KMS-11 (cell line): ENCODE measurements around the gene NCOA6.

Source experiments
- H2AFZ ChIP-seq: fragments of 200-600 bp; sonication (generic); 2 replicates; pipeline ENCODE4 v1.6.1; 2016; ENCODE audit warnings: antibody characterized with exemption, mixed run types, low read depth
- H3K27ac ChIP-seq: fragments of 200-600 bp; sonication (generic); 2 replicates; pipeline ENCODE4 v1.6.1; 2016; ENCODE audit warnings: mild to moderate bottlenecking, mixed run types
- H3K27me3 ChIP-seq: fragments of 200-600 bp; sonication (generic); 2 replicates; pipeline ENCODE4 v1.6.1; 2017; ENCODE audit warnings: mild to moderate bottlenecking, low read depth, mixed run types, moderate library complexity; ENCODE audit not compliant: insufficient read depth
- H3K36me3 ChIP-seq: fragments of 200-600 bp; sonication (generic); 2 replicates; pipeline ENCODE4 v1.6.1; 2017; ENCODE audit warnings: mild to moderate bottlenecking, mixed run types; ENCODE audit not compliant: insufficient read depth
- H3K4me1 ChIP-seq: fragments of 200-600 bp; sonication (generic); 2 replicates; pipeline ENCODE4 v1.6.1; 2016; ENCODE audit warnings: mild to moderate bottlenecking, low read depth, mixed run types; ENCODE audit not compliant: poor library complexity, severe bottlenecking
- H3K4me2 ChIP-seq: fragments of 200-600 bp; sonication (generic); 2 replicates; pipeline ENCODE4 v1.7.0; 2016; ENCODE audit warnings: mild to moderate bottlenecking, mixed run types
- H3K4me3 ChIP-seq: fragments of 200-600 bp; sonication (generic); IDR thresholded peaks from 2 replicates; pipeline ENCODE4 v1.6.1; 2017; ENCODE audit warnings: low read depth, low read length, mixed read lengths; ENCODE audit not compliant: insufficient read depth
- H3K79me2 ChIP-seq: fragments of 200-600 bp; sonication (generic); 2 replicates; pipeline ENCODE4 v1.6.1; 2016; ENCODE audit warnings: low read depth, mixed run types; ENCODE audit not compliant: insufficient read depth
- H3K9ac ChIP-seq: fragments of 200-600 bp; sonication (generic); 2 replicates; pipeline ENCODE4 v1.6.1; 2016; ENCODE audit warnings: mild to moderate bottlenecking, mixed run types
- H4K20me1 ChIP-seq: fragments of 200-600 bp; sonication (generic); 2 replicates; pipeline ENCODE4 v1.6.1; 2016; ENCODE audit warnings: mild to moderate bottlenecking, mixed run types; ENCODE audit not compliant: insufficient read depth
- TF ChIP-seq, protein P1 (sequence below): fragments of 200-600 bp; sonication (generic); conservative IDR thresholded peaks from 2 replicates; pipeline ENCODE4 v1.6.1; 2017; ENCODE audit warnings: low read depth, mild to moderate bottlenecking, antibody characterized with exemption, low read length, moderate library complexity, mixed read lengths

NCOA6 gene

DNA sequence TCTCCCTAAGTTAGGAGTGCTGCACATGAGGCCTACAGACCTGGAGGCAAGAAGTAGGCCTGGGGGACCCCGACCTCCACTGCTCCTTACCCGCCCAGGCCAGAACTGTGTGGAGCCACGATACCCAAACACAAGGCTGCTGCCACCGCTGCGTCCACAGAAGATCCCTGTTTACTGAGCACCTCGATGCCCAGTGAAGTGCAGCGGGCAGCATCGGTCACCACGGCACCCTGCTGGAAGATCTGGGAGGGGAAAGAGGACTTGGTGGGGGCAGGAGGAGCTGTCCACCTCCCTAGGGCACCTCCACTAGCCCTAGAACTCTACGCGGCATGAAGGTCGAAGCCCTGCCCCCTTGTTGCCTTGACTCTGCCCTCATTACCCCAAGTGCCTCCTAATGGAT lies 37.3 kb upstream of the NCOA6 start:
- Histone ChIP-seq H2AFZ (no peak overlapping the region), H3K27me3 (no peaks in the 10 kb centered on the region), H3K4me1 (no peaks in the 10 kb centered on the region), H3K4me3 (no peak overlapping the region), H3K4me2 (no peak overlapping the region), H3K27ac (no peak overlapping the region), H3K9ac (no peak overlapping the region), H4K20me1 (no peaks in the 10 kb centered on the region), H3K79me2 (no peaks in the 10 kb centered on the region), H3K36me3 (no peaks in the 10 kb centered on the region)
- TF ChIP-seq, protein P1, sequence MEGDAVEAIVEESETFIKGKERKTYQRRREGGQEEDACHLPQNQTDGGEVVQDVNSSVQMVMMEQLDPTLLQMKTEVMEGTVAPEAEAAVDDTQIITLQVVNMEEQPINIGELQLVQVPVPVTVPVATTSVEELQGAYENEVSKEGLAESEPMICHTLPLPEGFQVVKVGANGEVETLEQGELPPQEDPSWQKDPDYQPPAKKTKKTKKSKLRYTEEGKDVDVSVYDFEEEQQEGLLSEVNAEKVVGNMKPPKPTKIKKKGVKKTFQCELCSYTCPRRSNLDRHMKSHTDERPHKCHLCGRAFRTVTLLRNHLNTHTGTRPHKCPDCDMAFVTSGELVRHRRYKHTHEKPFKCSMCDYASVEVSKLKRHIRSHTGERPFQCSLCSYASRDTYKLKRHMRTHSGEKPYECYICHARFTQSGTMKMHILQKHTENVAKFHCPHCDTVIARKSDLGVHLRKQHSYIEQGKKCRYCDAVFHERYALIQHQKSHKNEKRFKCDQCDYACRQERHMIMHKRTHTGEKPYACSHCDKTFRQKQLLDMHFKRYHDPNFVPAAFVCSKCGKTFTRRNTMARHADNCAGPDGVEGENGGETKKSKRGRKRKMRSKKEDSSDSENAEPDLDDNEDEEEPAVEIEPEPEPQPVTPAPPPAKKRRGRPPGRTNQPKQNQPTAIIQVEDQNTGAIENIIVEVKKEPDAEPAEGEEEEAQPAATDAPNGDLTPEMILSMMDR: no peak

DNA sequence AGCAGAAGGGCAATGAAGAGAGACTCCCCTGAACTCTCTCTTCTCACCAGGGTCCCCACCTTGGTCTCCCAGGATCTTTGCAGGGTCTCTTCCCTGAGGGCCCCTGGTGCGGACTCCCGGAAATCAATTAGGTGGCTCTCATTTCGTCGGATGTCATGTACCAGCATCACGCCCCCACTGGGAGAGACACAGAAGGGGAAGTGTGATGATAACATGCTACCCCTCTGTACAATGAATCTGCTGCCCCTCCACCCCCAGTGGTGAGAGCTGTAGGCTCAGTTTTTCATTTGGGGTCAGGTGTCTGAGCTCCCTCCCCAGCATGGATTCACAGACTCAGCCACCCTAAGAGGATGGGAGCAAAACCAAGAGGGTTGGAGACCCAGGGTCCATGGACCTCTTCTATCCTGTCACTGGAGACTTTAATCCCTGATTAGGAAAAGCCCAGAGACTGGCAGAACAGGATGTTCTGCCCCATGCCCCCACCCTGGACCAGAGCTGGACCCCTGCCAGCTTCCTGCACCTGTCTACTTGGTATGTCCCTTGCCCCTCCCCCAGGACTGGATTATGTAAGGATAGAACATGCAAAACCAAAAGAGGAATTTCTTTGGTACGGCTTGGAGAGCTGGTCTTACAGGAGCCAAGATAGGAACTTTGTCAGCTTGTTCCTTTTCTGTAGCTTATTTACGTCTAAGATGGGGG lies 36.1 kb upstream of the NCOA6 start:
- Histone ChIP-seq H3K4me3 (no peak overlapping the region), H3K9ac (no peak overlapping the region), H3K27me3 (no peaks in the 10 kb centered on the region), H4K20me1 (no peaks in the 10 kb centered on the region), H2AFZ (no peak overlapping the region), H3K79me2 (no peaks in the 10 kb centered on the region), H3K36me3 (no peaks in the 10 kb centered on the region), H3K4me1 (no peaks in the 10 kb centered on the region), H3K4me2 (no peak overlapping the region), H3K27ac (no peak overlapping the region)
- TF ChIP-seq, protein P1: no peak

DNA sequence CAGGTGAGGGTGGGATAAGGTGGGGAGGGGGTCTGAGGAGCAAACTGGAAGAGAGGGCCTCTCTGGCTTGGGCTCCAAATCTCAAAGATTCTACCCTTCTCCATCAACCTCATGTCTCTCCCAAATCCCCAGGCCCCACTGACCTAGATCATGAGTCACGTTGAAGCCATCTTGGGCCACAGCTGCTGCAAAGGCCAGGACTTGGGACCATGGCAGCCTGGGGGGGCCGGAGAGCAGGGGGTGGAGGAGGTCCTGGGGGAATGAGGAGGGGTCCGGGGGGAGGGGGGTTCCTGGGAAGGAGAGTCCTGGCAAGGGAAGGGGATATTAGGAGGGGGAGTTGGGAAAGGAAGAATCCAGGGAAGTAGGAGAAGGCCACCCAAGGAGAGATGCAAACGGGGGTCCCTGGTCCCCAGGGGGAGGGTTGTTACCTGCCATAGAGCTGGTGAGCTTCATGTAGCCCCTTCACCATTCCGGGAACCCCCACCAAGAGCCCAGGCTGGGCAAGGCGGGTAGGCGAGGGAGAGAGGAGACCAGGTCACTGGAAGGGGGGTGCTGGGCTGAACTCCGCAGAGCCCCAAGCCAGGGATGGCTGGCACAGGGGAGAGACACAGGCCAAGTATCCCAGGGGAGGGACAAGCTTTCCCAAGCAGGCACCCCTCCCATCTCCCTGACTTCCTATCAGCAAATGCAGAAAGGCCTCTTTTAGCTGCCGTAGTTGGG lies 34.5 kb upstream of the NCOA6 start:
- Histone ChIP-seq H3K27me3 (no peaks in the 10 kb centered on the region), H3K4me3 (no peak overlapping the region), H3K9ac (no peak overlapping the region), H3K4me1 (no peaks in the 10 kb centered on the region), H4K20me1 (no peaks in the 10 kb centered on the region), H3K79me2 (no peaks in the 10 kb centered on the region), H3K36me3 (no peaks in the 10 kb centered on the region), H3K27ac (no peak overlapping the region), H2AFZ (no peak overlapping the region), H3K4me2 (no peak overlapping the region)
- TF ChIP-seq, protein P1: no peak

DNA sequence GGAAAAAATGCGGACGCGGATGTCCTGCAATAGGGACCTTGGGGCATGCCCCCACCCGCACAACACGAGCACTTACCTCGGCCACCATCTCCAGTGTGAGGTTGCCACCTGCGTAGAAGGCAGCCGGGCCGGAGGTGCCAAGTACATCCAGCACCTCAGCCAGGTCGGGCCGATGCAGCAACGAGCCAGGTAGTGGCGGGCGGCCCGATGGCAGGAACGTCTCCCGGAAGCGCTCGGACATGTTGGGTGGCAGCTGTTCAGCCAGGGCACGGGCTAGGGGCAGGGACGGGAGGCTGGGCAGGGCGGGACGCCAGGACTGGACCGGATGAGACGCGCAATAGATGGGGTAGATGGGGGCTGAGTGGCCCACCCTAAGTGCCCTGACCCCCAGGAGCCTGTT lies 33.9 kb upstream of the NCOA6 start:
- no peak overlapping the region for H3K9ac ChIP-seq
- TF ChIP-seq, protein P1: no peak
- H4K20me1 ChIP-seq: no peaks in the 10 kb centered on the region
- no peak overlapping the region for H2AFZ ChIP-seq
- H3K27ac ChIP-seq: no peak overlapping the region
- H3K4me3 ChIP-seq: no peak overlapping the region
- no peaks in the 10 kb centered on the region for H3K4me1 ChIP-seq
- H3K27me3 ChIP-seq: no peaks in the 10 kb centered on the region
- no peaks in the 10 kb centered on the region for H3K36me3 ChIP-seq
- no peak overlapping the region for H3K4me2 ChIP-seq
- no peaks in the 10 kb centered on the region for H3K79me2 ChIP-seq
